Uterus (tissue), 4 donors: ENCODE data around the gene FUT3. TPM values are rescaled to one million over a fixed set of nuclear protein-coding genes. Genes with fewer than 3 reads are reported as not detected.
"Not testable (repeated sequence)": the region's sequence is repeated elsewhere in the genome, so short reads cannot be mapped to it uniquely, and the experiment has no call there.

Experiments used
- DNase-seq, 2 donors: peaks; one replicate each; pipeline ENCODE4 v3.0.0-alpha.2; 2019 to 2020
- H3K27ac ChIP-seq, 2 donors: fragments of 200-600 bp; sonication (generic); 1 replicate in 1 of 2; 2 replicates in 1 of 2; pipeline ENCODE4 v1.5.1; 2016 to 2018
- H3K27me3 ChIP-seq, 2 donors: fragments of 200-600 bp; sonication (generic); one replicate each; pipeline ENCODE4 v1.5.1; 2018 to 2019; ENCODE audit warnings: control low read depth in 1 of 2
- H3K36me3 ChIP-seq, 2 donors: fragments of 200-600 bp; sonication (generic); one replicate each; pipeline ENCODE4 v1.5.1; 2019; ENCODE audit warnings: control low read depth in 1 of 2
- H3K4me1 ChIP-seq, 2 donors: fragments of 200-600 bp; sonication (generic); one replicate each; pipeline ENCODE4 v1.5.1; 2018 to 2019; ENCODE audit warnings: control low read depth in 1 of 2
- H3K4me3 ChIP-seq, 2 donors: fragments of 200-600 bp; sonication (generic); 1 replicate in 1 of 2; 2 replicates in 1 of 2; pipeline ENCODE4 v1.5.1; 2018 to 2019; ENCODE audit warnings: mild to moderate bottlenecking in 1 of 2
- H3K9me3 ChIP-seq, 2 donors: fragments of 200-600 bp; sonication (generic); one replicate each; pipeline ENCODE4 v1.5.1; 2019; ENCODE audit warnings: control low read depth in 1 of 2
- CTCF ChIP-seq, 4 experiments: fragments of 200-600 bp in 2 of 4; fragments of 450-650 bp in 2 of 4; sonication (generic) in 2 of 4; IDR thresholded peaks; one replicate each; pipeline ENCODE4 v1.5.1; 2016 to 2019; ENCODE audit warnings: antibody characterized with exemption in 4 of 4, mild to moderate bottlenecking in 2 of 4, moderate library complexity in 1 of 4
- POLR2A ChIP-seq, 2 donors: fragments of 450-650 bp; IDR thresholded peaks; one replicate each; pipeline ENCODE4 v1.6.1; 2016; ENCODE audit warnings: antibody characterized with exemption in 2 of 2, mild to moderate bottlenecking in 1 of 2, moderate library complexity in 1 of 2
- intact Hi-C: fragments of 100-400 bp; cut with DNase I; formaldehyde crosslinking; loops from one replicate; pipeline ENCODE4 v1.15.1; 2023; ENCODE audit warnings: low total_unique reads
- total RNA-seq, 4 donors: library from RNA; depleted of rRNA in 3 of 4; stranded (reverse); fragments of >200 nt in 3 of 4; gene quantifications; one replicate each; pipeline versions ENCODE4 v1.1.0 to v1.2.4, GENCODE V29; 2014 to 2023
- donor health status: DM: yes; HTN: yes; CAD: no.

FUT3 gene
- total RNA-seq, 4 donors from 2014 or later = 0.29 TPM; not detected in 3

- no peak for DNase-seq
- TF ChIP-seq POLR2A (IDR thresholded peaks at IDR 0.05) (no peak), CTCF (IDR thresholded peaks at IDR 0.05) (no peak)
- no peaks in the 10 kb centered on the region for H3K36me3 ChIP-seq
- no peaks in the 10 kb centered on the region for H3K9me3 ChIP-seq
- no peaks in the 10 kb centered on the region for H3K27me3 ChIP-seq
- H3K4me1 ChIP-seq = no peaks in the 10 kb centered on the region
- no peak overlapping the region for H3K27ac ChIP-seq
- intact Hi-C loops = no loop called here
- no peak overlapping the region for H3K4me3 ChIP-seq
These were observed 12.9 kb upstream of the FUT3 start for GRCh38 chr19:5864013-5864720.

DNA sequence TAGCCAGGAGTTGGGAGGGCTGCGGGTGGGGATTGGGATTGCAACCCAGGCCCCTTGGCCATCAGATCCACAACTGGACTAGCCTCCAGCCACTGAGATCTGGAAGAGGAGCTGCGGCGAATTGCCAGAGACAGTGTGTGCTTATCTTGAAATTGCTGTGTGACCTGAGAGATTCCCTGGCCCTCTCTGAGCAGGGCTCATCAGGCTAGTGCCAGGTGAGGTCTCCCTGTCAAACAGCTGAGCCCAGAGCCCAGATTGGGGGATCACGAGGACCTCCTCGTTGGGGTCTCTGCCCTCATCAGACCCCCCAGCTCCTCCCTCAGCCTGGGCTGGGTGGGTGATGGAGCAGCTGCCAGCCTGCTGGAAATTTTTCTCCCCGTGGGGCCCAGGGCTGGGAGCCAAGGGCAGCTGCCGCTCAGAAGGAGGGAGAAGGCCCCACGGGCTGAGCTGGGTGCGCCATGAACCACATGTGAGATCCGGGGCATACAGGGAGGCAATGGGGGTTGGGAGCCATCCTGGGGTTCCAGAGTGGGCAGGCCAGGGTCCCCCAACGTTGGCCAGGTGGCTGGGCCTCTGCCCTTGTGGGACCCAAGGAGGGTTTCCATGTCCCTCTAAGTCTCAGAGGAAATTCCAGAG is 11.9 kb upstream of the FUT3 start:
- Histone ChIP-seq H3K27ac (no peak overlapping the region), H3K36me3 (no peaks in the 10 kb centered on the region), H3K9me3 (no peaks in the 10 kb centered on the region), H3K4me1 (no peaks in the 10 kb centered on the region), H3K4me3 (no peak overlapping the region), H3K27me3 (no peaks in the 10 kb centered on the region)
- intact Hi-C loops = no loop called here
- TF ChIP-seq POLR2A (IDR thresholded peaks at IDR 0.05) (no peak), CTCF (IDR thresholded peaks at IDR 0.05) (no peak)
- DNase-seq = no peak

- TF ChIP-seq POLR2A (IDR thresholded peaks at IDR 0.05) (no peak), CTCF (IDR thresholded peaks at IDR 0.05) (no peak)
- no peaks in the 10 kb centered on the region for H3K27me3 ChIP-seq
- H3K4me3 ChIP-seq = no peak overlapping the region
- no peaks in the 10 kb centered on the region for H3K36me3 ChIP-seq
- no peak for DNase-seq
- intact Hi-C loops = no loop called here
- H3K4me1 ChIP-seq = no peaks in the 10 kb centered on the region
- H3K9me3 ChIP-seq = no peaks in the 10 kb centered on the region
- no peak overlapping the region for H3K27ac ChIP-seq
These were observed 6.2 kb upstream of the FUT3 start for GRCh38 chr19:5857203-5858081.

DNA sequence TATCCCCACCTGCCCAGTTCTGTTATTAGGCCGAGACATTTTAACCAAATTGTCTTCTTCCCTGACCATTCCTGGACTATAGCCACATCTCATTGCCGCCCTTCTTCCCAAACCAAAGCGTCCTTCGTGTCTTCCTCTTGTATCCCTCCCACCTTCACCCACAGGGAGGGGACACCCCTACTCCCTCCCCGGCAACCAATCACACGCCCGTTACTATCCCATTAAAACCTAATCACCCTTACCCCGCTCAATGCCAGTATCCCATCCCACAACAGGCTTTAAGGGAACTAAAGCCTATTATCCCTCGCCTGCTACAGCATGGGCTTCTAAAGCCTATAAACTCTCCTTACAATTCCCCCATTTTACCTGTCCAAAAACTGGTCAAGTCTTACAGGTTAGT is 3.9 kb upstream of the FUT3 start:
- H3K4me1 ChIP-seq, H3K9me3 ChIP-seq, H3K4me3 ChIP-seq, intact Hi-C loops, DNase-seq, H3K27ac ChIP-seq, H3K27me3 ChIP-seq, H3K36me3 ChIP-seq: not testable (repeated sequence)

DNA sequence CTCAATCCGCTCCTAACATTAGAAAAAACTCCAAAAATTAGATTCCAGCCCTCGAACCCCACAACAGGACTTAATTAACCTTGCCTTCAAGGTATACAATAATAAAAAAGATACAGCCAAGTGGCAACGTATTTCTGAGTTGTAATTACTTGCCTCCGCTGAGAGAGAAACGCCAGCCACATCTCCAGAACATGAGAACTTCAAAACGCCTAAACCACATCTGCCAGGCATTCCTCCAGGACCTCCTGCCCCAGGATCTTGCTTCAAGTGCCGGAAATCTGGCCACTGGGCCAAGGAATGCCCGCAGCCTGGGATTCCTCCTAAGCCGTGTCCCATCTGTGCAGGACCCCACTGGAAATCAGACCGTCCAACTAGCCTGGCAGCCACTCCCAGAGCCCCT is 2.9 kb upstream of the FUT3 start:
- DNase-seq, H3K4me1 ChIP-seq, H3K27me3 ChIP-seq, H3K4me3 ChIP-seq, H3K36me3 ChIP-seq, H3K9me3 ChIP-seq, H3K27ac ChIP-seq, intact Hi-C loops: not testable (repeated sequence)
